Islet precursor cell (in vitro differentiated cells): ENCODE data around the gene CWC22.
A peak's percentile ranks its signal among the peaks of the same experiment; 100 is the strongest.
"Not testable (repeated sequence)": the region's sequence is repeated elsewhere in the genome, so short reads cannot be mapped to it uniquely, and the experiment has no call there.

Source experiments
- DNase-seq: peaks from one replicate; pipeline ENCODE4 v3.0.0-alpha.2; 2018

The CWC22 gene

GRCh38 chr2:180002198-180002770, 4.8 kb downstream of the CWC22 start:
- DNase-seq: no peak

GRCh38 chr2:180001726-180002125, 5.4 kb downstream of the CWC22 start:
- DNase-seq: no peak

GRCh38 chr2:180000434-180000833, 6.7 kb downstream of the CWC22 start:
- DNase-seq: no peak

GRCh38 chr2:179999000-179999399, 8.1 kb downstream of the CWC22 start:
- no peak for DNase-seq

- no peak for DNase-seq
These were observed 11.2 kb downstream of the CWC22 start for GRCh38 chr2:179995741-179996515.

GRCh38 chr2:179991344-179991743, 15.8 kb downstream of the CWC22 start:
- peak; percentile 61 for DNase-seq

- DNase-seq: no peak
These were observed 16.3 kb downstream of the CWC22 start for GRCh38 chr2:179990676-179991317.

- no peak for DNase-seq
These were observed 19.2 kb downstream of the CWC22 start for GRCh38 chr2:179987916-179988315.

- DNase-seq: no peak
These were observed 21.8 kb downstream of the CWC22 start for GRCh38 chr2:179985163-179985820.

- DNase-seq: no peak
These were observed 23.7 kb downstream of the CWC22 start for GRCh38 chr2:179983250-179983932.

GRCh38 chr2:179981085-179981484, 26.0 kb downstream of the CWC22 start:
- DNase-seq: no peak

GRCh38 chr2:179974761-179975160, 32.3 kb downstream of the CWC22 start:
- DNase-seq: no peak

- DNase-seq: no peak
These were observed 40.2 kb downstream of the CWC22 start for GRCh38 chr2:179966778-179967394.

GRCh38 chr2:179965291-179966258, 41.5 kb downstream of the CWC22 start:
- DNase-seq: no peak

- no peak for DNase-seq
These were observed 43.5 kb downstream of the CWC22 start for GRCh38 chr2:179963626-179964025.

- DNase-seq: not testable (repeated sequence)
These were observed 48.8 kb downstream of the CWC22 start for GRCh38 chr2:179958251-179958650.

- DNase-seq: no peak
These were observed 53.1 kb downstream of the CWC22 start for GRCh38 chr2:179954026-179954425.

GRCh38 chr2:179953359-179953758, 53.7 kb downstream of the CWC22 start:
- DNase-seq: no peak

- no peak for DNase-seq
These were observed 54.4 kb downstream of the CWC22 start for GRCh38 chr2:179952658-179953057.

- no peak for DNase-seq
These were observed 55.4 kb downstream of the CWC22 start for GRCh38 chr2:179951680-179952079.

GRCh38 chr2:179950391-179950790, 56.7 kb downstream of the CWC22 start:
- no peak for DNase-seq
